ENCODE results near the gene FHIT. TPM values are rescaled to one million over a fixed set of nuclear protein-coding genes. Genes with fewer than 3 reads are reported as not detected.

The FHIT gene
- total and polyA plus RNA-seq, 10 of the 15 experiments (the other 5 are each of a cell fraction or from before 2014, with no cell fraction given): 4.2 to 14.9 (median 9.4) TPM

DNA sequence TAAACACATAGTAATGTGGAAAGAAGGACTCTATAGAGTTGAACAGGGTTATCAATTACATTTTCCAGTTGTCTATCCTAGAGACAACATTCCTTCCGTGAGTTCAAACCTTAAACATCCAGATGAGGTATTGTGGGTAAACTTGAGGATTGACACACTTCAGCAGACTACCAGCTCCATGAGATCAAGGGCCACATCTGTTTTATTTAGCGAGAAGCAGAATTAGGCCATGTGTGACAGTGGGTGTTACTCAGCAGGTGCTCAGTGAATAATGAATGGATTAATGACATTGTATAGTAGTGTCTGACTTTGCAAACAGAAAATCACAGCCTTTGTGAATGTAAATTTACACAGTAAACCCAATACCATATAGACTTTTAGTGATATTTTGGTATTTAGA lies 1260.3 kb downstream of the FHIT start:
- Histone ChIP-seq H3K4me2 (ENCODE audit: control insufficient read depth, insufficient read depth) (no peak overlapping the region), H3K9ac (ENCODE audit: control insufficient read depth, insufficient read depth, low read length) (no peak overlapping the region), H3K9me3 (replicated peaks; ENCODE audit: control insufficient read depth, insufficient read depth, low read length) (no peaks in the 10 kb centered on the region), H3K4me1 (ENCODE audit: control insufficient read depth, insufficient read depth, low read length) (no peaks in the 10 kb centered on the region; the same call in 1 of the 2 replicates), H2AFZ (ENCODE audit: control insufficient read depth, low read depth, low read length) (no peak overlapping the region), H4K20me1 (ENCODE audit: control insufficient read depth, insufficient read depth) (no peaks in the 10 kb centered on the region), H3K79me2 (ENCODE audit: control insufficient read depth, insufficient read depth, low read length) (no peaks in the 10 kb centered on the region), H3K4me3 (no peak overlapping the region), H3K27ac (ENCODE audit: control insufficient read depth, insufficient read depth) (no peak overlapping the region), H3K36me3 (ENCODE audit: control insufficient read depth in 2 of 2, insufficient read depth in 2 of 2, low read length in 1 of 2) (no peaks in the 10 kb centered on the region), H3K27me3 (replicated peaks in 1 of 2; ENCODE audit: control insufficient read depth in 2 of 2, insufficient read depth in 2 of 2, low read length in 1 of 2) (no peaks in the 10 kb centered on the region)
- no TSS peak for BruUV-seq (replicated peaks)
- intact Hi-C loops (cut with micrococcal nuclease; ENCODE audit: unreplicated experiment) (no loop called here), in situ Hi-C loops (cut with MboI) (no loop called here)
- ATAC-seq (no peak), FAIRE-seq (no peak), DNase-seq (ENCODE audit: low read depth, low spot score) (no peak)
- ChIA-PET POLR2A (no interaction called here), CTCF (no interaction called here), RAD21 (ENCODE audit: unreplicated experiment) (no interaction called here), SMC1A (ENCODE audit: uncharacterized antibody, unreplicated experiment) (no interaction called here)
- 38% methylated on average over 2 of the region's 2 CpGs for WGBS (ENCODE audit: insufficient coverage, insufficient replicate concordance, low lambda C conversion rate, missing lambda C conversion rate)
- no peak for TF ChIP-seq FOXM1 (IDR thresholded peaks at IDR 0.05; ENCODE audit: low read depth, low read length)
- no peak for TF ChIP-seq POLR2AphosphoS5 (IDR thresholded peaks at IDR 0.05; ENCODE audit: low read length)
- TF ChIP-seq, protein P1, sequence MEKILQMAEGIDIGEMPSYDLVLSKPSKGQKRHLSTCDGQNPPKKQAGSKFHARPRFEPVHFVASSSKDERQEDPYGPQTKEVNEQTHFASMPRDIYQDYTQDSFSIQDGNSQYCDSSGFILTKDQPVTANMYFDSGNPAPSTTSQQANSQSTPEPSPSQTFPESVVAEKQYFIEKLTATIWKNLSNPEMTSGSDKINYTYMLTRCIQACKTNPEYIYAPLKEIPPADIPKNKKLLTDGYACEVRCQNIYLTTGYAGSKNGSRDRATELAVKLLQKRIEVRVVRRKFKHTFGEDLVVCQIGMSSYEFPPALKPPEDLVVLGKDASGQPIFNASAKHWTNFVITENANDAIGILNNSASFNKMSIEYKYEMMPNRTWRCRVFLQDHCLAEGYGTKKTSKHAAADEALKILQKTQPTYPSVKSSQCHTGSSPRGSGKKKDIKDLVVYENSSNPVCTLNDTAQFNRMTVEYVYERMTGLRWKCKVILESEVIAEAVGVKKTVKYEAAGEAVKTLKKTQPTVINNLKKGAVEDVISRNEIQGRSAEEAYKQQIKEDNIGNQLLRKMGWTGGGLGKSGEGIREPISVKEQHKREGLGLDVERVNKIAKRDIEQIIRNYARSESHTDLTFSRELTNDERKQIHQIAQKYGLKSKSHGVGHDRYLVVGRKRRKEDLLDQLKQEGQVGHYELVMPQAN (conservative IDR thresholded peaks at IDR 0.05): no peak
- no peak for TF ChIP-seq EED (IDR thresholded peaks at IDR 0.05; ENCODE audit: low read depth)
- TF ChIP-seq EZH2 (IDR thresholded peaks at IDR 0.05; ENCODE audit: borderline replicate concordance, control insufficient read depth, low read depth, low read length): no peak
- no peak for TF ChIP-seq SUPT20H (IDR thresholded peaks at IDR 0.05; ENCODE audit: borderline replicate concordance, control insufficient read depth, low read depth, low read length)
- TF ChIP-seq PAX8 (IDR thresholded peaks at IDR 0.05): no peak
- TF ChIP-seq ZBTB11 (CRISPR knock-in tag; IDR thresholded peaks at IDR 0.05): no peak
- TF ChIP-seq, protein P2, sequence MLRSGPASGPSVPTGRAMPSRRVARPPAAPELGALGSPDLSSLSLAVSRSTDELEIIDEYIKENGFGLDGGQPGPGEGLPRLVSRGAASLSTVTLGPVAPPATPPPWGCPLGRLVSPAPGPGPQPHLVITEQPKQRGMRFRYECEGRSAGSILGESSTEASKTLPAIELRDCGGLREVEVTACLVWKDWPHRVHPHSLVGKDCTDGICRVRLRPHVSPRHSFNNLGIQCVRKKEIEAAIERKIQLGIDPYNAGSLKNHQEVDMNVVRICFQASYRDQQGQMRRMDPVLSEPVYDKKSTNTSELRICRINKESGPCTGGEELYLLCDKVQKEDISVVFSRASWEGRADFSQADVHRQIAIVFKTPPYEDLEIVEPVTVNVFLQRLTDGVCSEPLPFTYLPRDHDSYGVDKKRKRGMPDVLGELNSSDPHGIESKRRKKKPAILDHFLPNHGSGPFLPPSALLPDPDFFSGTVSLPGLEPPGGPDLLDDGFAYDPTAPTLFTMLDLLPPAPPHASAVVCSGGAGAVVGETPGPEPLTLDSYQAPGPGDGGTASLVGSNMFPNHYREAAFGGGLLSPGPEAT (IDR thresholded peaks at IDR 0.05; ENCODE audit: low read depth): no peak
- TF ChIP-seq SMC3 (IDR thresholded peaks at IDR 0.05; ENCODE audit: borderline replicate concordance, low read length): no peak
- no peak for TF ChIP-seq ATF7 (IDR thresholded peaks at IDR 0.05; ENCODE audit: low read depth)
- TF ChIP-seq USF2 (IDR thresholded peaks at IDR 0.05; ENCODE audit: borderline replicate concordance, low read depth, low read length): no peak
- TF ChIP-seq SREBF1 (IDR thresholded peaks at IDR 0.05; ENCODE audit: low read length): no peak
- TF ChIP-seq KLF5 (IDR thresholded peaks at IDR 0.05; ENCODE audit: partially characterized antibody): no peak
- no peak for TF ChIP-seq SMAD1 (IDR thresholded peaks at IDR 0.05; ENCODE audit: low read depth, partially characterized antibody)
- no peak for TF ChIP-seq PBX3 (IDR thresholded peaks at IDR 0.05; ENCODE audit: insufficient replicate concordance, low read depth, low read length)
